CD4-positive, CD25-positive, alpha-beta regulatory T cell (primary cell): ENCODE results near the gene DIAPH1. TPM values are rescaled to one million over a fixed set of nuclear protein-coding genes. Genes with fewer than 3 reads are reported as not detected.

Experiments
- ATAC-seq, 2 donors: fragments of 150-1000 bp; cut with Tn5 transposase; one replicate each; pipeline ENCODE4 v1.10.0; 2021; ENCODE audit warnings: low read depth in 2 of 2, moderate number of reproducible peaks in 2 of 2, moderate library complexity in 1 of 2
- DNase-seq, 3 donors: peaks; one replicate each; pipeline versions ENCODE4 v3.0.0 to v3.0.0-alpha.2; 2012 to 2022; ENCODE audit warnings: mixed read lengths in 1 of 3
- H3K27ac ChIP-seq: one replicate; pipeline ENCODE4 v1.7.0; 2013; ENCODE audit warnings: mild to moderate bottlenecking, low read length; ENCODE audit not compliant: insufficient read depth, poor library complexity, severe bottlenecking
- H3K27me3 ChIP-seq: one replicate; pipeline ENCODE4 v1.7.0; 2013; ENCODE audit warnings: low read length; ENCODE audit not compliant: control insufficient read depth, insufficient read depth
- H3K36me3 ChIP-seq: one replicate; pipeline ENCODE4 v1.7.0; 2013; ENCODE audit warnings: mild to moderate bottlenecking, low read length, moderate library complexity; ENCODE audit not compliant: control insufficient read depth, insufficient read depth
- H3K4me1 ChIP-seq: 2 replicates; pipeline ENCODE4 v1.7.0; 2013; ENCODE audit warnings: mild to moderate bottlenecking, low read length; ENCODE audit not compliant: insufficient read depth, control insufficient read depth, poor library complexity, severe bottlenecking
- H3K4me3 ChIP-seq: one replicate; pipeline ENCODE4 v1.7.0; 2013; ENCODE audit warnings: low read depth, mild to moderate bottlenecking, low read length, moderate library complexity
- H3K9me3 ChIP-seq, 2 experiments: 1 replicate in 1 of 2; 2 replicates in 1 of 2; pipeline ENCODE4 v1.7.0; 2013; ENCODE audit warnings: low read length in 2 of 2, mild to moderate bottlenecking in 1 of 2, moderate library complexity in 1 of 2; ENCODE audit not compliant: control insufficient read depth in 2 of 2
- H3K27ac Mint-ChIP-seq, 3 donors: one replicate each; pipeline ENCODE4 v1.8.0; 2020 to 2022; ENCODE audit warnings: mild to moderate bottlenecking in 3 of 3, mixed read lengths in 3 of 3, moderate library complexity in 2 of 3
- H3K27me3 Mint-ChIP-seq: one replicate; pipeline ENCODE4 v1.8.0; 2022; ENCODE audit warnings: mild to moderate bottlenecking, mixed read lengths
- H3K36me3 Mint-ChIP-seq: one replicate; pipeline ENCODE4 v1.8.0; 2020; ENCODE audit warnings: mixed read lengths
- H3K4me1 Mint-ChIP-seq, 4 donors: one replicate each; pipeline ENCODE4 v1.8.0; 2020 to 2022; ENCODE audit warnings: mixed read lengths in 4 of 4, mild to moderate bottlenecking in 1 of 4
- H3K4me3 Mint-ChIP-seq, 4 donors: one replicate each; pipeline ENCODE4 v1.8.0; 2020 to 2022; ENCODE audit warnings: mild to moderate bottlenecking in 4 of 4, mixed read lengths in 4 of 4, moderate library complexity in 3 of 4
- H3K9me3 Mint-ChIP-seq, 7 donors: one replicate each; pipeline ENCODE4 v1.8.0; 2020 to 2022; ENCODE audit warnings: mixed read lengths in 7 of 7, mild to moderate bottlenecking in 3 of 7, moderate library complexity in 2 of 7
- polyA plus RNA-seq, 4 donors: library from polyadenylated mRNA; unstranded; fragments of 300-500 nt; fragmentation: Illumina TruSeq; gene quantifications; one replicate each; pipeline ENCODE4 v1.2.3, GENCODE V29; 2021
- total RNA-seq: library from RNA; stranded (reverse); gene quantifications from one replicate; pipeline ENCODE4 v1.2.3, GENCODE V29; 2022

DIAPH1 gene
- total and polyA plus RNA-seq, 5 donors from 2014 or later: 86.1 to 287 (median 91.3) TPM

DNA sequence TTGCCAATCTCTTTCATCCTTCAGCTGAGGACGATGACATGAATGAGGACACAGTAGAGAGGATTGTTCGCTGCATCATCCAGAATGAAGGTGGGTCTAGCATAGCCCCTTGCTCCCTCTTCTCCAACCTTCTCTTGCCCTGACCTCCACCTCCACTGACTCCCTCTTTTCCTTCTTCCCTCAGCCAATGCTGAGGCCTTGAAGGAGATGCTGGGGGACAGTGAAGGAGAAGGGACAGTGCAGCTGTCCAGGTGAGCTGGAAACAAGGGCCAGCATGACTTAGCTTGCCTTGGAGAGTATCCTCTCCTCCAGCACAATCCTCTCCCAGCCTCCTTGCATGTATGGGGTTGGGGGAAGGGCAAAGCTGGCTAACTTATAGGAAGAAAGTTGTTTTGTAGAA lies 20.0 kb upstream of the DIAPH1 start:
- ATAC-seq (no peak), DNase-seq (no peak)
- Histone ChIP-seq H3K4me3 (no peak overlapping the region), H3K9me3 (no peaks in the 10 kb centered on the region), H3K36me3 (peaks cover 15% of the 10 kb centered on the region), H3K27me3 (no peaks in the 10 kb centered on the region), H3K27ac (no peak overlapping the region), H3K4me1 (peaks cover 43% of the 10 kb centered on the region)
- Mint-ChIP-seq H3K27me3 (no peaks in the 10 kb centered on the region), H3K36me3 (peaks cover 16% of the 10 kb centered on the region), H3K4me3 (peak overlapping the region; percentile 92 to 99 (median 95)), H3K27ac (peak overlapping the region; percentile 94 to 96 (median 95)), H3K4me1 (peaks cover 17 to 45% (median 32%) of the 10 kb centered on the region in 4 donors), H3K9me3 (no peaks in the 10 kb centered on the region)

DNA sequence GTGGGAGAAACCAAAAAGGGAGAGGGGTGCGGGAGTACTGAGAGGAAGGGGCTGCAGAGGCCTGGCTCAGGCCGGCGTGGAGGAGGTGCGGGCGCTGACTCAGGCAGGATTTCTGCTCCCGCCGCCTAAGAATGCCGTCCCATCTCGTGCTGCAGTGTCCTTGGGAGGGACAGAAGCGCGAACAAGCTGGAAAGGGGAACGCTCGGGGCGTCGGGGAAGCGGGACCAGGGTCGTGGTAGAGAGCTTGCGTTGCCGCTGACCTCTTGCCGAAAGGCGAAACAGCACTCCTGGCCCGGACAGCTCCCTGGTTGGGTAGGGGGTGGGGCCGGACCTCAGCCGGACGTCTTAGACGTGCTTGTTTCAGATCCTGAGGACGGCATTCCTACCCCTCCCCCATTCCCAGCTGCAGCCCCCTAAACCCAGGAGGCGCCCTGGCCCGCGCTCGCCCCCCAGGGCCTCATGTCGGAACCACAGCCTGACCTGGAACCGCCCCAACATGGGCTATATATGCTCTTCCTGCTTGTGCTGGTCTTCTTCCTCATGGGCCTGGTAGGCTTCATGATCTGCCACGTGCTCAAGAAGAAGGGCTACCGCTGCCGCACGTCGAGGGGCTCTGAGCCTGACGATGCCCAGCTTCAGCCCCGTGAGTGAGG lies 19.1 kb upstream of the DIAPH1 start:
- H3K27me3 ChIP-seq: no peaks in the 10 kb centered on the region
- peaks cover 17 to 46% (median 34%) of the 10 kb centered on the region in 4 donors for H3K4me1 Mint-ChIP-seq
- peak overlapping the region; percentile 95 to 96 (median 96) for H3K27ac Mint-ChIP-seq
- peak; percentile 40 to 42 for ATAC-seq
- H3K27ac ChIP-seq: peak overlapping the region; percentile 85
- DNase-seq: peak; percentile 39 to 82 (median 59)
- peaks cover 15% of the 10 kb centered on the region for H3K36me3 Mint-ChIP-seq
- no peaks in the 10 kb centered on the region for H3K9me3 ChIP-seq
- H3K27me3 Mint-ChIP-seq: no peaks in the 10 kb centered on the region
- H3K36me3 ChIP-seq: peaks cover 12% of the 10 kb centered on the region
- H3K9me3 Mint-ChIP-seq: peaks cover 0 to 2% (median 0%) of the 10 kb centered on the region in 7 donors
- peaks cover 48% of the 10 kb centered on the region for H3K4me1 ChIP-seq
- H3K4me3 Mint-ChIP-seq: peak overlapping the region; percentile 92 to 99 (median 95)
- peak overlapping the region; percentile 66 for H3K4me3 ChIP-seq

- H3K36me3 ChIP-seq: peaks cover 11% of the 10 kb centered on the region
- H3K27ac Mint-ChIP-seq: peak overlapping the region; percentile 95 to 96 (median 96)
- H3K27me3 Mint-ChIP-seq: no peaks in the 10 kb centered on the region
- peaks cover 17 to 52% (median 39%) of the 10 kb centered on the region in 4 donors for H3K4me1 Mint-ChIP-seq
- peak overlapping the region; percentile 66 for H3K4me3 ChIP-seq
- ATAC-seq (peak; percentile 54), DNase-seq (peak; percentile 53 to 77 (median 66))
- H3K27me3 ChIP-seq: no peaks in the 10 kb centered on the region
- H3K4me1 ChIP-seq: peaks cover 53% of the 10 kb centered on the region
- peaks cover 0 to 2% (median 0%) of the 10 kb centered on the region in 7 donors for H3K9me3 Mint-ChIP-seq
- H3K27ac ChIP-seq: peak overlapping the region; percentile 85
- peaks cover 11% of the 10 kb centered on the region for H3K36me3 Mint-ChIP-seq
- H3K9me3 ChIP-seq: no peaks in the 10 kb centered on the region
- H3K4me3 Mint-ChIP-seq: peak overlapping the region; percentile 92 to 99 (median 95)
These were observed 18.4 kb upstream of the DIAPH1 start for GRCh38 chr5:141637123-141637766.

DNA sequence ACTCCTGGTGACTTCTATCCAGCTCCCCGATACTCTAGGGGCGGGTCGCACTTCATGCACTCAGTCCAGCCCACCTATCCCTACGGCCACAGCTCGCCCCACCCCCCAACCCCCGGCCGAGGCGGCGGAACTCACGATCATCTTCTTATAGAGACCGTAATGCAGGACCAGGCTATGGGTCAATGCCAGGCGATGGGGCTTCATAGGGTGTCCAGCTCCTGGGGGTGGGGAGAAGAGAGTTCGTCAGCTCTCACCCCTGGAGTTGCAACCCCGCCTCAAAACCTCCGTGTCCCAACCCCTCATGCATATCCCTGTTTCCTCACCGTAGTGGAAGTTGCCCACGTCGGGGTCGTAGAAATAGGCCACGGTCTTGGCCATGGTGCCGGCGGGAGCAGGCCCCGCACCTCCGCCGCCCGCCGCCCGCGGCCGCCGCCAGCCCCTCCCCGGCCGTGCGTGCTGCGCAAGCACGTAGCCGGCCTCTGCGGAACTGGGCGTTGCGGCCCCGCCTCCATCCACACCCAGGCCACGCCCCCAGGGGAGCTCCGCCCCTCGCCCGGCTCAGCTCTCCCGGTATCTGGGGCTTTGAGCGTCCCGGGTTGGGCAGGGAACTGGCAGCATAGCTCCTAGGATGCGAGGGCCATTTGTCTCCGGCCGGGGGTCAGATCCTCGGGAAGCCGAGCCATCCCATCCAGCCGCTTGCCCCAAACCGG lies 17.8 kb upstream of the DIAPH1 start, which contains the start of the genes HDAC3 and RELL2:
Gene HDAC3 (minus strand): TSS at position 437 of the 710 bp plus-strand sequence. CDS start 59 bp downstream, at position 378.
Gene RELL2 (plus strand): TSS at position 585 of the 710 bp plus-strand sequence. CDS start 1,229 bp downstream, outside the sequence.
- H3K36me3 ChIP-seq: peaks cover 11% of the 10 kb centered on the region
- peak within 1 kb of the TSS; percentile 94 to 99 (median 97) for H3K4me3 Mint-ChIP-seq
- H3K4me1 Mint-ChIP-seq: peaks cover 19 to 55% (median 39%) of the 10 kb centered on the region in 4 donors
- no peaks in the 10 kb centered on the region for H3K27me3 ChIP-seq
- H3K36me3 Mint-ChIP-seq: peaks cover 11% of the 10 kb centered on the region
- H3K27me3 Mint-ChIP-seq: no peaks in the 10 kb centered on the region
- H3K27ac ChIP-seq: peak within 1 kb of the TSS; percentile 85
- H3K4me3 ChIP-seq: peak within 1 kb of the TSS; percentile 88
- peaks cover 53% of the 10 kb centered on the region for H3K4me1 ChIP-seq
- peak within 1 kb of the TSS; percentile 95 to 96 (median 96) for H3K27ac Mint-ChIP-seq
- no peaks in the 10 kb centered on the region for H3K9me3 ChIP-seq
- DNase-seq (peak; percentile 89 to 94 (median 92)), ATAC-seq (peak; percentile 89)
- peaks cover 0 to 2% (median 0%) of the 10 kb centered on the region in 7 donors for H3K9me3 Mint-ChIP-seq

GRCh38 chr5:141636106-141636412 lies 17.3 kb upstream of the DIAPH1 start:
- ATAC-seq: no peak
- H3K9me3 Mint-ChIP-seq: peaks cover 0 to 2% (median 0%) of the 10 kb centered on the region in 7 donors
- peaks cover 7% of the 10 kb centered on the region for H3K36me3 ChIP-seq
- peak overlapping the region; percentile 88 for H3K4me3 ChIP-seq
- H3K36me3 Mint-ChIP-seq: peaks cover 9% of the 10 kb centered on the region
- DNase-seq: no peak
- peak overlapping the region in 2 of 3 donors; percentile 91 to 96 for H3K27ac Mint-ChIP-seq
- no peaks in the 10 kb centered on the region for H3K27me3 Mint-ChIP-seq
- peaks cover 24 to 54% (median 37%) of the 10 kb centered on the region in 4 donors for H3K4me1 Mint-ChIP-seq
- H3K27me3 ChIP-seq: no peaks in the 10 kb centered on the region
- H3K4me3 Mint-ChIP-seq: peak overlapping the region; percentile 94 to 99 (median 97)
- peaks cover 53% of the 10 kb centered on the region for H3K4me1 ChIP-seq
- H3K9me3 ChIP-seq: no peaks in the 10 kb centered on the region
- H3K27ac ChIP-seq: peak overlapping the region; percentile 85

- Histone ChIP-seq H3K9me3 (no peaks in the 10 kb centered on the region), H3K27ac (no peak overlapping the region), H3K36me3 (peaks cover 7% of the 10 kb centered on the region), H3K27me3 (no peaks in the 10 kb centered on the region), H3K4me1 (peaks cover 53% of the 10 kb centered on the region), H3K4me3 (peak overlapping the region; percentile 88)
- ATAC-seq: no peak
- H3K27ac Mint-ChIP-seq: peak overlapping the region in 2 of 3 donors; percentile 91 to 96
- peaks cover 6% of the 10 kb centered on the region for H3K36me3 Mint-ChIP-seq
- peaks cover 0 to 2% (median 0%) of the 10 kb centered on the region in 7 donors for H3K9me3 Mint-ChIP-seq
- DNase-seq: no peak
- H3K4me3 Mint-ChIP-seq: peak overlapping the region; percentile 94 to 99 (median 97)
- H3K27me3 Mint-ChIP-seq: no peaks in the 10 kb centered on the region
- peaks cover 24 to 50% (median 37%) of the 10 kb centered on the region in 4 donors for H3K4me1 Mint-ChIP-seq
These were observed 16.8 kb upstream of the DIAPH1 start for GRCh38 chr5:141635646-141636045.

- H3K4me1 Mint-ChIP-seq: peaks cover 24 to 54% (median 41%) of the 10 kb centered on the region in 4 donors
- ATAC-seq: no peak
- H3K27ac Mint-ChIP-seq: peak overlapping the region; percentile 13 to 80 (median 53)
- Histone ChIP-seq H3K4me3 (peak overlapping the region; percentile 39), H3K36me3 (peaks cover 13% of the 10 kb centered on the region), H3K4me1 (peaks cover 53% of the 10 kb centered on the region), H3K27ac (peak overlapping the region; percentile 27), H3K9me3 (no peaks in the 10 kb centered on the region), H3K27me3 (no peaks in the 10 kb centered on the region)
- peak in 1 of 3 donors; percentile 20 for DNase-seq
- H3K4me3 Mint-ChIP-seq: peak overlapping the region; percentile 94 to 99 (median 97)
- H3K9me3 Mint-ChIP-seq: peaks cover 0 to 2% (median 0%) of the 10 kb centered on the region in 7 donors
- H3K27me3 Mint-ChIP-seq: no peaks in the 10 kb centered on the region
- H3K36me3 Mint-ChIP-seq: peaks cover 12% of the 10 kb centered on the region
These were observed 15.9 kb upstream of the DIAPH1 start for GRCh38 chr5:141634720-141635119.
